ENCODE results near the gene EMP1.
"Not testable (repeated sequence)": the region's sequence is repeated elsewhere in the genome, so short reads cannot be mapped to it uniquely, and the experiment has no call there.

The EMP1 gene

GRCh38 chr12:13267826-13268225 is 71.3 kb downstream of the EMP1 start:
- DNase-seq: not testable (repeated sequence)

DNA sequence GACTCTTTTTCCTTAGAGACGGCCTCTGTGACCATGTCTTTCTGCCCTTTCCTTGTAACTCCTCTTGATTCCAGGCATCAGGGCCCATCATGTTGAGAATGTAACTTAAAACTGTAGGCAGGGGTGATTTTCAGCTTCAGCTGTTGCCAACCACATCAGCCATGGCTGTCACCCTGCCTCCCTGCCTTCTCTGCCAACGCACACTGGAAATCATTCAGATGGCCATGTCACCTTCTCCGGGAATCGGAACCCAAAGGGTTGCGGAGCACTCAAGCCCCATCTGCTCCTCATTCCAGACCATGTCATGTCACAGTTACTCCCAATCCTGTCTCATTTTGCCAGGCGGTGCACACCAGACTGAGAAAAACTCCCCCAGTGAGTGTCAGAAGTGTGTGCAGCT is 72.1 kb downstream of the EMP1 start:
- no peak for DNase-seq

Data from NCI-H2081 treated with DMSO at 0.1 percent for 48 hours (cell line).